HG03280 (cell line): Measurements from ENCODE around the gene ZCRB1.

Experiments used
- ATAC-seq: cut with Tn5 transposase; IDR thresholded peaks from one replicate; pipeline ENCODE4 v1.9.1; 2021; ENCODE audit warnings: mild to moderate bottlenecking, moderate library complexity; ENCODE audit not compliant: unreplicated experiment

ZCRB1 gene

GRCh38 chr12:42281844-42282243 is 44.0 kb downstream of the ZCRB1 start:
- no peak for ATAC-seq

GRCh38 chr12:42281278-42281677 is 44.6 kb downstream of the ZCRB1 start:
- ATAC-seq = no peak

- no peak for ATAC-seq
Observed at GRCh38 chr12:42278128-42278510, 47.8 kb downstream of the ZCRB1 start.

- no peak for ATAC-seq
Observed at GRCh38 chr12:42277396-42278127, 48.3 kb downstream of the ZCRB1 start.

GRCh38 chr12:42275499-42275898 is 50.4 kb downstream of the ZCRB1 start:
- no peak for ATAC-seq

GRCh38 chr12:42273706-42274105 is 52.2 kb downstream of the ZCRB1 start:
- ATAC-seq = no peak

- no peak for ATAC-seq
Observed at GRCh38 chr12:42270596-42270995, 55.3 kb downstream of the ZCRB1 start.

- no peak for ATAC-seq
Observed at GRCh38 chr12:42267413-42268190, 58.3 kb downstream of the ZCRB1 start.

- ATAC-seq = no peak
Observed at GRCh38 chr12:42266579-42267230, 59.2 kb downstream of the ZCRB1 start.

- ATAC-seq = no peak
Observed at GRCh38 chr12:42262271-42262670, 63.6 kb downstream of the ZCRB1 start.
